ENCODE data around the gene PEX16.

Gene PEX16

GRCh38 chr11:45917623-45918330, at the start of gene PEX16:
Gene PEX16 (minus strand): TSS chr11:45917877. CDS start chr11:45917811, 66 bp downstream.
- no peak for FAIRE-seq
- DNase-seq (ENCODE audit: low spot score): peak; percentile 98

GRCh38 chr11:45964911-45965389, 47.3 kb upstream of the PEX16 start:
- FAIRE-seq (no peak), DNase-seq (ENCODE audit: low spot score) (peak; percentile 80)

GRCh38 chr11:45961751-45962240, 44.1 kb upstream of the PEX16 start:
- DNase-seq (ENCODE audit: low spot score) (no peak), FAIRE-seq (no peak)

GRCh38 chr11:45960387-45961095, 42.9 kb upstream of the PEX16 start:
- no peak for FAIRE-seq
- DNase-seq (ENCODE audit: low spot score): no peak

- FAIRE-seq (no peak), DNase-seq (ENCODE audit: low spot score) (no peak)
Observed at GRCh38 chr11:45959851-45960250, 42.2 kb upstream of the PEX16 start.

GRCh38 chr11:45949992-45950407, 32.3 kb upstream of the PEX16 start:
- FAIRE-seq: no peak
- DNase-seq (ENCODE audit: low spot score): no peak

GRCh38 chr11:45948356-45948755, 30.7 kb upstream of the PEX16 start:
- no peak for DNase-seq (ENCODE audit: low spot score)
- no peak for FAIRE-seq

- FAIRE-seq: no peak
- no peak for DNase-seq (ENCODE audit: low spot score)
Observed at GRCh38 chr11:45947885-45948284, 30.2 kb upstream of the PEX16 start.

- FAIRE-seq (no peak), DNase-seq (ENCODE audit: low spot score) (no peak)
Observed at GRCh38 chr11:45945397-45945999, 27.8 kb upstream of the PEX16 start.

- no peak for FAIRE-seq
- DNase-seq (ENCODE audit: low spot score): no peak
Observed at GRCh38 chr11:45942381-45942780, 24.7 kb upstream of the PEX16 start.

GRCh38 chr11:45941285-45941684, 23.6 kb upstream of the PEX16 start:
- DNase-seq (ENCODE audit: low spot score): no peak
- FAIRE-seq: no peak

- DNase-seq (ENCODE audit: low spot score): no peak
- FAIRE-seq: no peak
Observed at GRCh38 chr11:45939836-45940235, 22.2 kb upstream of the PEX16 start.

GRCh38 chr11:45937916-45938315, 20.2 kb upstream of the PEX16 start:
- FAIRE-seq (no peak), DNase-seq (ENCODE audit: low spot score) (no peak)

- DNase-seq (ENCODE audit: low spot score): no peak
- FAIRE-seq: no peak
Observed at GRCh38 chr11:45936511-45937054, 18.9 kb upstream of the PEX16 start.

- no peak for FAIRE-seq
- DNase-seq (ENCODE audit: low spot score): no peak
Observed at GRCh38 chr11:45935349-45936064, 17.8 kb upstream of the PEX16 start.

- DNase-seq (ENCODE audit: low spot score): no peak
- no peak for FAIRE-seq
Observed at GRCh38 chr11:45934580-45935318, 17.1 kb upstream of the PEX16 start.

- FAIRE-seq: no peak
- DNase-seq (ENCODE audit: low spot score): no peak
Observed at GRCh38 chr11:45933846-45934579, 16.3 kb upstream of the PEX16 start.

GRCh38 chr11:45933131-45933831, 15.6 kb upstream of the PEX16 start:
- FAIRE-seq (no peak), DNase-seq (ENCODE audit: low spot score) (no peak)

- FAIRE-seq: no peak
- no peak for DNase-seq (ENCODE audit: low spot score)
Observed at GRCh38 chr11:45932217-45932616, 14.5 kb upstream of the PEX16 start.
